ENCODE data around the gene AGTR1.
"Not testable (repeated sequence)": the region's sequence is repeated elsewhere in the genome, so short reads cannot be mapped to it uniquely, and the experiment has no call there.

Gene AGTR1

GRCh38 chr3:148763156-148763680 is 65.5 kb downstream of the AGTR1 start:
- TF ChIP-seq CTCF (conservative IDR thresholded peaks at IDR 0.05; ENCODE audit: low read depth), result no peak
- ChIA-PET CTCF (no interaction called here), POLR2A (ENCODE audit: low non-redundant PET) (no interaction called here)
- no peak for DNase-seq (ENCODE audit: low spot score)
- H3K27ac ChIP-seq, result no peak overlapping the region

GRCh38 chr3:148763986-148764935 is 66.6 kb downstream of the AGTR1 start:
- CTCF ChIA-PET, result no interaction called here
- POLR2A ChIA-PET (ENCODE audit: low non-redundant PET), result no interaction called here
- no peak for DNase-seq (ENCODE audit: low spot score)
- H3K27ac ChIP-seq, result no peak overlapping the region
- TF ChIP-seq CTCF (conservative IDR thresholded peaks at IDR 0.05; ENCODE audit: low read depth), result no peak

- no peak overlapping the region for H3K27ac ChIP-seq
- no peak for DNase-seq (ENCODE audit: low spot score)
- POLR2A ChIA-PET (ENCODE audit: low non-redundant PET), result no interaction called here
- no peak for TF ChIP-seq CTCF (conservative IDR thresholded peaks at IDR 0.05; ENCODE audit: low read depth)
- CTCF ChIA-PET, result no interaction called here
Measured at GRCh38 chr3:148772361-148772760, 74.7 kb downstream of the AGTR1 start.

- no peak for TF ChIP-seq CTCF (conservative IDR thresholded peaks at IDR 0.05; ENCODE audit: low read depth)
- H3K27ac ChIP-seq, result no peak overlapping the region
- ChIA-PET CTCF (no interaction called here), POLR2A (ENCODE audit: low non-redundant PET) (no interaction called here)
- no peak for DNase-seq (ENCODE audit: low spot score)
Measured at GRCh38 chr3:148772835-148773234, 75.1 kb downstream of the AGTR1 start.

- TF ChIP-seq CTCF (conservative IDR thresholded peaks at IDR 0.05; ENCODE audit: low read depth), result no peak
- ChIA-PET CTCF (no interaction called here), POLR2A (ENCODE audit: low non-redundant PET) (no interaction called here)
- no peak overlapping the region for H3K27ac ChIP-seq
- no peak for DNase-seq (ENCODE audit: low spot score)
Measured at GRCh38 chr3:148773805-148774204, 76.1 kb downstream of the AGTR1 start.

GRCh38 chr3:148778926-148779325 is 81.2 kb downstream of the AGTR1 start:
- CTCF ChIA-PET, result no interaction called here
- no peak overlapping the region for H3K27ac ChIP-seq
- POLR2A ChIA-PET (ENCODE audit: low non-redundant PET), result no interaction called here
- no peak for TF ChIP-seq CTCF (conservative IDR thresholded peaks at IDR 0.05; ENCODE audit: low read depth)
- DNase-seq (ENCODE audit: low spot score), result no peak

GRCh38 chr3:148785026-148785425 is 87.3 kb downstream of the AGTR1 start:
- CTCF ChIA-PET; POLR2A ChIA-PET (ENCODE audit: low non-redundant PET); DNase-seq (ENCODE audit: low spot score); H3K27ac ChIP-seq: not testable (repeated sequence)

- DNase-seq (ENCODE audit: low spot score); POLR2A ChIA-PET (ENCODE audit: low non-redundant PET); H3K27ac ChIP-seq; CTCF ChIA-PET: not testable (repeated sequence)
Measured at GRCh38 chr3:148786159-148786558, 88.5 kb downstream of the AGTR1 start.

Measured in RWPE1 (cell line).